GM19468 (cell line): ENCODE results near the gene SGTA.
A peak's percentile ranks its signal among the peaks of the same experiment; 100 is the strongest.
"Not testable (repeated sequence)": the region's sequence is repeated elsewhere in the genome, so short reads cannot be mapped to it uniquely, and the experiment has no call there.

Experiments
- ATAC-seq: cut with Tn5 transposase; IDR thresholded peaks from one replicate; pipeline ENCODE4 v1.9.1; 2021; ENCODE audit warnings: mild to moderate bottlenecking, moderate library complexity, moderate number of reproducible peaks; ENCODE audit not compliant: unreplicated experiment; ENCODE audit errors: extremely low read depth

The SGTA gene

GRCh38 chr19:2795827-2796658 is 13.0 kb upstream of the SGTA start:
- no peak for ATAC-seq

GRCh38 chr19:2793577-2793976 is 10.5 kb upstream of the SGTA start:
- no peak for ATAC-seq

DNA sequence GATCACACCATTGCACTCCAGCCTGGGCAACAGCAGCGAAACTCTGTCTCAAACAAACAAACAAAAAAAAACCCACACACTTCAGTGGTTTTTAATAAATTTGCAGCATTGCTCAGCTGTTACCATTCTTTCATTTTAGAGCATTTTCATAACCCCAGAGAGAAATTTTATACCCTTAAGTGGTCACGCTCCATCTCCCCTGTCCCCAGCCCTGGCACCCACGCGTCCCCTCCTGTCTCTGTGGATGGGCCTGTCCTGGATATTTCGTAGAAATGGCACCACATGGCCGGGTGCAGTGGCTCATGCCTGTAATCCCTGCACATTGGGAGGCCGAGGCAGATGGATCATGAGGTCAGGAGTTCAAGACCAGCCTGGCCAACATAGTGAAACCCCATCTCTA is 10.1 kb upstream of the SGTA start:
- no peak for ATAC-seq

DNA sequence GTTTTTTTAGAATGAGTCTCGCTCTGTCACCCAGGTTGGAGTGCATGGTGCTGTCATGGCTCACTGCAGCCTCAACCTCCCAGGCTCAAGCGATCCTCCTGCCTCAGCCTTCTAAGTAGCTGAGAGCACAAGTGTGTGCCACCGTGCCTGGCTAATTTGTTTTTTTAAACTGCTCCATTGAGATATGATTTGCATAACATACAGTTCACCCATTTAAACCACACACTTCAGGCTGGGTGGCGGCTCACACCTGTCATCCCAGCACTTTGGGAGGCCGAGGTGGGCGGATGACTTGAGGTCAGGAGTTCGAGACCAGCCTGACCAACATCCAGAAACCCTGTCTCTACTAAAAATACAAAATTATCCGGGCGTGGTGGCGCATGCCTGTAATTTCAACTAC is 9.6 kb upstream of the SGTA start:
- not testable (repeated sequence) for ATAC-seq

- ATAC-seq, result no peak
These were observed 8.8 kb upstream of the SGTA start for GRCh38 chr19:2791876-2792275.

GRCh38 chr19:2791440-2791839 is 8.4 kb upstream of the SGTA start:
- ATAC-seq, result no peak

GRCh38 chr19:2790557-2791271 is 7.6 kb upstream of the SGTA start:
- ATAC-seq, result no peak

DNA sequence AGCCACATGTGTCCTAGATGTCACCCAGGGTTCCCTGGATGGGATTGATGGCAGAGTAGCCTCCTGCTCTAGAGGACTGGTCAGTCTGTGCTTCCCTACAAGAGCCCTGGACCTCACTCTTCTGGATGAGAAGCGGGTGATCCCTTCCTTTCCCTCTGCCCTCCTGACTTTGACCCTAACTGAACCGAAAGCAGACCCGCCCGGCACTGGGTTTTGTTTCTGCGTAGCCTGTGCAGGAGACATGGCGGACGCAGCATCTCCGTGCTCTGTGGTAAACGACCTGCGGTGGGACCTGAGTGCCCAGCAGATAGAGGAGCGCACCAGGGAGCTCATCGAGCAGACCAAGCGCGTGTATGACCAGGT is 7.1 kb upstream of the SGTA start:
- ATAC-seq, result no peak

- ATAC-seq, result no peak
These were observed 5.2 kb upstream of the SGTA start for GRCh38 chr19:2788237-2788636.

DNA sequence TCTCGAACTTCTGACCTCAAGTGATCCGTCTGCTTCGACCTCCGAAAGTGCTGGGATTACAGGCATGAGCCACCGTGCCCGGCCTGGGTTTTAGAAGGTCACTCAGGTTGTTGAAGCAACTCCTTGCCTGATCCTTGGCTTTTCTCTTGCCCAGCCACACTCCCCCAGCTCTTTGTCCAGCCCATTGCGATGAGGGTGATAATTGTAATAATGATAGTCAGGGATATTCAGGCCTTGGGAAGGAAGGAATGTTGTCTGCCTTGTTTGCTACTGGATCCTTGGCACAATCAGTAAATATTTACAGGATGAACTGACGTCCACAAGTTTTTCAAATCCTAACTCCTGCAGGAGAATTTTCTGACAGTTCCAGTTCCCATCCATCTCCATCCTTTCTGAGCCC is 4.0 kb upstream of the SGTA start:
- no peak for ATAC-seq

- ATAC-seq, result peak; percentile 57
These were observed 2.3 kb upstream of the SGTA start, which contains the start of gene THOP1 for GRCh38 chr19:2785244-2785997. Gene THOP1, plus strand, starts transcription at chr19:2785503. Its CDS starts 160 bp downstream, at chr19:2785663.

- ATAC-seq, result no peak
These were observed 690 bp upstream of the SGTA start for GRCh38 chr19:2783781-2784145.

- no peak for ATAC-seq
These were observed 641 bp downstream of the SGTA start for GRCh38 chr19:2782329-2782935.

GRCh38 chr19:2780284-2780683 is 2.8 kb downstream of the SGTA start:
- no peak for ATAC-seq

GRCh38 chr19:2779121-2779740 is 3.8 kb downstream of the SGTA start:
- ATAC-seq, result no peak

DNA sequence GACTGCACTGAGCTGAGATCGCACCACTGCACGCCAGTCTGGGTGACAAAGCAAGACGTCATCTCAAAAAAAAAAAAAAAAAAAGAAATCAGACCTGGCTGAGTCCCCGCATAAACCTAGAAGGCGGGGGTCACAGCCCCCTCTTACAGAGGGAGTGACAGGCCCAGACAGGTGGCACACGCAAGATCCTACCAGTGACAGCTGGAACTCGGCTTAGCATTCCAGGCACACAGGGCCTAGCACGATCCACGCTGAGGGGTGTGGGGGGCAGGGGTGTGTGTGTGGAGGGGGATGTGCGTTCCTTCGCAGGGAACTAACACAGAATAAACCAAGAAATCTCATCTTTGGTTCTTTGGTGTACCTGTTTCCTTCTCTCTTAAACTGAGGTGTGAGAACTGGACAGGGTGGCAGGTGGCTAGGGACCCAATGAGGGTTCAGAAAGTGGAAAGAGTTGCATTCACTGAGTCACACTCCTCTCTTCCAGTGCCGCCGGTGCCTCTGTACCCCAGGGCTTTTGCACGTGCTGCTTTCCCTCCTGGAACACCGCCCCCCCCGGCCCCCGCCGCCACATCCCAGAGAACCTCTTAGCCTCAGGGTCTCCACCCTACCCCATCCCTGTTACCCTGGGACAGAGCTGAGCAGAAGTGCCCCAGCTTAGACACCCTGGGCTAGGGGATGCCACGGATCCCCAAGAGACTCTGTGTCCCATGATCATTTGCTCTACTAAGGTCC is 5.0 kb downstream of the SGTA start:
- no peak for ATAC-seq

DNA sequence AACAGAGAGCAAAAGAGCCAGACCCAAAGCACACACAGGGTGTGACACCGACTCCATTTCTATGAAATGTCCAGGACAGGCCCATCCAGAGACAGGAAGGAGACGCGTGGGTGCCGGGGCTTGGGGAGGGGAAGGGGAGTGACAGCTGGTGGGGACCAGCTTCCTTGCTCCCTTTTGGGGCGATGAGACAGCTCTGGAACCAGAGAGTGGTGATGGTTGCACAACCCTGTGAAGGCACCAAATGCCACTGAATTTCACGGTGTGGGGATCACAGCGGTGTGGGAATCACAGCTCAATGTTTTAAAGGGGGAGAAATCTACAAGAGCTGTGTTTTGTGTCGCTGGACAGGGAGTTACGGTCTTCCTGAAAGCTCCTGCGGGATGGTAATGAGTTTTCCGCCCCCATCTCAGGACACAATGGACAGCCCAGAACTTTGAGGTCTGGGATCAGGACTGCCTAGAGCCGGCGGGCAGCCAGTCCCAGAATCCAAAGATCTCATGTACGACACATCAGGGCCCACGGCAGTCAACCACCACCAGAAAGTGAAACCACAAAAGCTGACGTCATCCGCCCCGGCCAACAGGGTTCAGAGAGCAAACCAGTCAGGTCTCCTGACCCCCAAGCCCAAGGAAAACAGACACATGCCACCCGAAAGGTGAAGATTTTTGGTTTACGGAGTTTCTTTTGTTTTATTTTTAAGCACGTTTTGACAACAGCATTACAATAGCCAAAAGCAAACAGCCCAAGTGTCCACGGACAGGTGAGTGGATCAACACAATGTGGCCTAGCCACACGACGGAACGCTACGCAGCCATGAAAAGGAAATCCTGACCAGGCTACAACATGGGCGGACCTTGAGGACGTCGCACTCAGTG is 7.3 kb downstream of the SGTA start:
- ATAC-seq, result no peak

GRCh38 chr19:2774953-2775555 is 8.0 kb downstream of the SGTA start:
- ATAC-seq, result no peak
